ENCODE measurements around the gene HSF2BP.
"Not testable (repeated sequence)": the region's sequence is repeated elsewhere in the genome, so short reads cannot be mapped to it uniquely, and the experiment has no call there.

The HSF2BP gene
- 0.39 to 2.0 (median 1.3) reads per million in 9 experiments for total RNA-seq

DNA sequence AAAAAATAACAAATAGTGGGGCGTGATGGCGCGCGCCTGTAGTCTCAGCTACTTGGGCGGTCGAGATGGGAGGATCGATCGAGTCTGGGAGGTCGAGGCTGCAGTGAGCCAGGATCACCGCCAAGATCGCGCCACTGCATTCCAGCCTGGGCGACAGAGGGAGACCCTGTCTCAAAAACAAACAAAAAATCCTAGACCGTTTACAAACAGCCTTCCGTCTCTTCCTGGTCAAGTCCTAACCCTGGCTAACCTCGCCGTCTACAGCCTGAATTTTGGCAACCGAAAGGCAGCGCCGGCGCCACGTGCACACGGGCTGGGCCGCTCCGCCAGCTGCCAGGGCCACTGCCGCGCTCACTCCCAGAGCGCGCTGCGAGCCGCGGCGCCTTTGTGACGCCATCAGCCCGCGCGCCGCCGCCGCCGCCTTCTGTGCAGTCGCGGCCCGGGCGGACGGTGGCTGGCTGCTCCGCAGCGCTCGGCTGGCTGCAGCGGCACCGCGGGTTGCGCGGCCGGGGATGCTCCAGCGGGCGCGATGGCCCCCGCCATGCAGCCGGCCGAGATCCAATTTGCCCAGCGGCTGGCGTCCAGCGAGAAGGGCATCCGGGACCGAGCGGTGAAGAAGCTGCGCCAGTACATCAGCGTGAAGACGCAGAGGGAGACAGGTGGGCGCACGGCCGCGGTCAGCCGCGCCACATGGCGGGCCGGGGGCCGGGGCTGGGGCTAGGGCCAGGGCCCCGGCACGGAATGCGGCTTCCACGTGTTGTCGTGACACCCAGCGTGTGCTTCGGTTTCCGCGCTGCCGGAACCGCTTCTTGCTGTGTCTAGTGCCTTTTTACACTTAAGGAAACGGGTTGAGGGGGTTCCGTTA lies at the start of gene HSF2BP, which contains the start of gene RRP1B:
Gene HSF2BP, minus strand, starts transcription at position 353 of the 865 bp plus-strand sequence. CDS start 1,392 bp downstream, outside the sequence.
Gene RRP1B, plus strand, starts transcription at position 425 of the 865 bp plus-strand sequence. Its CDS starts 105 bp downstream, at position 530.
- no peaks in the 10 kb centered on the region for H3K9me3 Mint-ChIP-seq
- ATAC-seq (replicated peaks) (peak; percentile 86), DNase-seq (peak; percentile 72 to 81 (median 73))
- peaks cover 27% of the 10 kb centered on the region for H3K36me3 Mint-ChIP-seq (ENCODE audit: insufficient read depth)
- H3K27me3 Mint-ChIP-seq: no peaks in the 10 kb centered on the region
- peak within 1 kb of the TSS; percentile 90 to 95 for H3K27ac Mint-ChIP-seq
- H3K4me1 Mint-ChIP-seq (ENCODE audit: low read depth in 2 of 2): peaks cover 26 to 28% of the 10 kb centered on the region in 2 donors
- H3K4me3 Mint-ChIP-seq: peak within 1 kb of the TSS; percentile 94 to 95

DNA sequence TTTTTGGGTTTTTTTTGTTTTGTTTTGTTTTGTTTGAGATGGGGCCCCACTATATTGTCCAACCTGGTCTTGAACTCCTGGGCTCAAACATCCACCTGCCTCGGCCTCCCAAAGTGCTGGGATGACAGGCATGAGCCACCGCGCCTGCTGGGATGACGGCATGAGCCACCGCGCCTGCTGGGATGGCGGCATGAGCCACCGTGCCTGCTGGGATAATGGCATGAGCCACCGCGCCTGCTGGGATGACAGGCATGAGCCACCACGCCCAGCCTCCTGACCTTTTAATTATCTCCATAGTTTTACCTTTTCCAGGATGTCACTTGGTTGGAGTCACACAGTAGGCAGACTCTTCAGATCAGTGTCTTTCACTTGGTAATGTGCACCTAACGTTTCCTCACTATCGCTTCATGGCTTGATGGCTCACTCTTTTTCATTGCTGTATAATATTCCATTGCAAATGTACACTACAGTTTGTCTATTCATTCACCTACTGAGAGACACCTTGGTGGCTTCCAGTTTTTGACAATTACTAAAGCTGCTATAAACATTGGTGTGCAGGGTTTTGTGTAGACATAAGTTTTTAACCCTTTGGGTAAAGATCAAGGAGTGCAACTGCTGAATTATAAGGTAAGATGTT lies 49.6 kb upstream of the HSF2BP start:
- peaks cover 4% of the 10 kb centered on the region for H3K36me3 Mint-ChIP-seq (ENCODE audit: insufficient read depth)
- no peaks in the 10 kb centered on the region for H3K9me3 Mint-ChIP-seq
- no peaks in the 10 kb centered on the region for H3K27me3 Mint-ChIP-seq
- no peak for DNase-seq
- H3K4me1 Mint-ChIP-seq (ENCODE audit: low read depth in 2 of 2): peaks cover 0 to 2% of the 10 kb centered on the region in 2 donors
- no peak overlapping the region for H3K27ac Mint-ChIP-seq
- H3K4me3 Mint-ChIP-seq: no peak overlapping the region
- no peak for ATAC-seq (replicated peaks)

DNA sequence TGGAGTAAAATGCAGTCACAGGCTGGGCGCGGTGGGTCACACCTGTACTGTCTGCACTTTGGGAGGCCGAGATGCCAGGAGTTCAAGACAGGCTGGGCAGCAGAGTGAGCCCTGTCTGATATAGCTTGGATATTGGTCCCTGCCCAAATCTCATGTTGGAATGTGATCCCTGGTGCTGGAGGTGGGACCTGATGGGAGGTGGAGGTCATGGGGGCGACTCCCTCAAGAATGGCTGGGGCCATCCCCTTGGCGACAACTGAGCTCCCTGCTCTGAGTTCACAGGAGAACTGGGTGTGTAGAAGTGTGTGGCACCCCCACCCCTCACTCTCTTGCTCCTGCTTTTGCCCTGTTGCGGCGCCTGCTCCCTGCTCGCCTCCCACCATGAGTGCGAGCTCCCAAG lies 48.2 kb upstream of the HSF2BP start:
- H3K9me3 Mint-ChIP-seq: no peaks in the 10 kb centered on the region
- no peak for ATAC-seq (replicated peaks)
- no peak overlapping the region for H3K4me3 Mint-ChIP-seq
- peaks cover 4 to 9% of the 10 kb centered on the region in 2 donors for H3K4me1 Mint-ChIP-seq (ENCODE audit: low read depth in 2 of 2)
- no peak for DNase-seq
- peaks cover 4% of the 10 kb centered on the region for H3K36me3 Mint-ChIP-seq (ENCODE audit: insufficient read depth)
- H3K27me3 Mint-ChIP-seq: no peaks in the 10 kb centered on the region
- H3K27ac Mint-ChIP-seq: peak overlapping the region; percentile 62 to 66

DNA sequence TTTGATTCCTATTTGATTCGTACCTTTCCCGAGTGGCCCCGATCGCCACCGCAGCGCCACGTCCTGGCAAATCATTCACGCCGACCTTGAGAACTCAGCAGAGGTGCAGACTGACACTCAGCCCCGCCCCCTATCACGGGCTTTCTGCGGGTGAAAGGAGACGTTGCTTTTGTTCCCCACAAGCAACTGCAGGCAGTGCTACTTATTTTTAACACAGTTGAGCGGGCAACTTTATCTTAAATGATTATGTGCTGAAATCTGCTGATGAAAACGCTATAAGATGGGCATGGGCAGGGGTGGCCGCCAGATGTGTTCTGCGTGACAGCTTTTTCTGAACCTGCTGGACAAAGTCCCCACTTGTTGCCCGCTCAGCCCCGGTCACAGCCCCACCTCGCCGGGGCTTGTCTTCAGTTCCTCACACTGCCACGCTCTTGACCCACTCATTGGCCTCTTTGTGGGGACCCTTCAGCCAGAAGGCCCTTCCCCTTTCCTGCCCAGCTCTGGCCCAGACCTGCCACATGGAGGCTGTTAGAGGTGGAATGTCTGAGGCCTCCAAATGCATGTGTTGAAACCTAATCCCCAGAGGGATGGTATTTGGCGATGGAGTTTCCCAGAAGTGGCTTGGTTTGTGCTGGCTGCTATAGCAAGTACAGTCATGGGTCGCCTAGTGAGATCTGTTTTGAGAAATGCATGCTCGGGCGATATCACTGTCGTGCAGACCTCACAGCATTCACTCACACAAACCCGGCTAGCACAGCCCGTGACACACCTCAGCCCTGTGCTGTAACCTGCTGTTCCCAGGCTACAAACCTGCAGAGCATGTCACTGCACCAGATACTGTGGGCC lies 44.0 kb upstream of the HSF2BP start:
- H3K27me3 Mint-ChIP-seq: no peaks in the 10 kb centered on the region
- H3K27ac Mint-ChIP-seq: peak overlapping the region; percentile 17 to 60
- H3K4me3 Mint-ChIP-seq: peak overlapping the region; percentile 61 to 73
- H3K9me3 Mint-ChIP-seq: no peaks in the 10 kb centered on the region
- peaks cover 4 to 11% of the 10 kb centered on the region in 2 donors for H3K4me1 Mint-ChIP-seq (ENCODE audit: low read depth in 2 of 2)
- DNase-seq (peak in 2 of 3 experiments; percentile 34 to 47), ATAC-seq (replicated peaks) (peak; percentile 51)
- H3K36me3 Mint-ChIP-seq (ENCODE audit: insufficient read depth): peaks cover 7% of the 10 kb centered on the region

DNA sequence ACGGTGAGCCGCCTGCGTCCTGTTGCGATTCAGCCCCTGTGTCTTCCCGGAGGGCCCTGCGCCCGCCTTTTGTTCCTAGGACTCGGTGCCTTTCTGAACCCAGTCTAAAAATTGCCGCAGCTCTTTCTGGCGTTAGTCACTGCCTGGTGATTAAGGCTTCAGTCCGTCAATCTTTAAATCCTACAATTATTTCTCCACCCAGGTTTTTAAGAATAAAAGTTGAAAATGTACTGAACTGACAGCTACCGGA lies 43.4 kb upstream of the HSF2BP start:
- peaks cover 4 to 11% of the 10 kb centered on the region in 2 donors for H3K4me1 Mint-ChIP-seq (ENCODE audit: low read depth in 2 of 2)
- H3K27me3 Mint-ChIP-seq: no peaks in the 10 kb centered on the region
- peaks cover 7% of the 10 kb centered on the region for H3K36me3 Mint-ChIP-seq (ENCODE audit: insufficient read depth)
- H3K9me3 Mint-ChIP-seq: no peaks in the 10 kb centered on the region
- ATAC-seq (replicated peaks): no peak
- H3K4me3 Mint-ChIP-seq: peak overlapping the region; percentile 61 to 73
- H3K27ac Mint-ChIP-seq: peak overlapping the region; percentile 17 to 60
- no peak for DNase-seq

DNA sequence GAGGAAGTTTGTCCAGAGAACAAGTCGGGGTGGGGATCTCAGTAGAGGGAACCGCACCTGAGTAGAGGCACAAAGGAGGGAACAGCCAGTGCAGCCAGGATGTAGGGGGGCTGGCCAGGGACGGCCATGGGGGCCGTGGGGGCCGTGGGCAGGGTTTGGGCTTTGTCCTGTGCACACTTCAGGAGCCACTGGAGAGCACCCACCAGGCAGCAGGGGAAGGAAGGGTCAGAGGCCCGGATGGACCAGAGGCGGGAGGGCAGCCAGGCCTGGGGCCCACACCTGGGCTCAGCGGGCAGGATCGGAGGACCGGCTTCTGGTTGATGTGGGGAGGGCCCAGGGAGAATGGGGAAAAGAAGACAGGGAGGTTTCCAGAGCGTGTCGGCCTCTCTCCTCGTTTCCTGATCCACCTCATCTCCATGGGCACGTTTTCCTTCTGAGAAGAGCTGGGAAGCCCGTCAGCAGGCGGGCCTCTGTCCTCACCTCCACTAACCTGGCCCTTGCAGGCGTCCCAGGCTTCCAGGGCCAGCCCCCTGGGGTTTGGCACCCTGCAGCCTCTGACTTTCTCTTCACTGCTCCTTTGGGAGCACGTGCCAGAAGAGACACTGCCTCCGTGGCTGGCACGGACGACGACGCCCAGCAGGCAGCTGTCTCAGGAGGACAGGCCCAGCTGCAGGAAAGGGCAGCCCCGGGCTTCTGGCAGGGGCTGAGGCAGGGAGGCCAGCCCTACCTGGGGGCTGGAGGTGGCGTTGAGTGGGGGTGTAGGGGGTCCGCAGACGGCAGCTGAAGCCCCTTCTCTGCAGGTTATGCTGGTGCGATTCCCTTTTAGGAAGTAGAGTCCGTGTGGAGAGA lies 42.9 kb upstream of the HSF2BP start:
- DNase-seq (no peak), ATAC-seq (replicated peaks) (no peak)
- H3K36me3 Mint-ChIP-seq (ENCODE audit: insufficient read depth): peaks cover 7% of the 10 kb centered on the region
- no peaks in the 10 kb centered on the region for H3K27me3 Mint-ChIP-seq
- H3K4me3 Mint-ChIP-seq: peak overlapping the region; percentile 61 to 69
- peak overlapping the region in 1 of 2 donors; percentile 17 for H3K27ac Mint-ChIP-seq
- H3K9me3 Mint-ChIP-seq: no peaks in the 10 kb centered on the region
- peaks cover 4 to 9% of the 10 kb centered on the region in 2 donors for H3K4me1 Mint-ChIP-seq (ENCODE audit: low read depth in 2 of 2)

DNA sequence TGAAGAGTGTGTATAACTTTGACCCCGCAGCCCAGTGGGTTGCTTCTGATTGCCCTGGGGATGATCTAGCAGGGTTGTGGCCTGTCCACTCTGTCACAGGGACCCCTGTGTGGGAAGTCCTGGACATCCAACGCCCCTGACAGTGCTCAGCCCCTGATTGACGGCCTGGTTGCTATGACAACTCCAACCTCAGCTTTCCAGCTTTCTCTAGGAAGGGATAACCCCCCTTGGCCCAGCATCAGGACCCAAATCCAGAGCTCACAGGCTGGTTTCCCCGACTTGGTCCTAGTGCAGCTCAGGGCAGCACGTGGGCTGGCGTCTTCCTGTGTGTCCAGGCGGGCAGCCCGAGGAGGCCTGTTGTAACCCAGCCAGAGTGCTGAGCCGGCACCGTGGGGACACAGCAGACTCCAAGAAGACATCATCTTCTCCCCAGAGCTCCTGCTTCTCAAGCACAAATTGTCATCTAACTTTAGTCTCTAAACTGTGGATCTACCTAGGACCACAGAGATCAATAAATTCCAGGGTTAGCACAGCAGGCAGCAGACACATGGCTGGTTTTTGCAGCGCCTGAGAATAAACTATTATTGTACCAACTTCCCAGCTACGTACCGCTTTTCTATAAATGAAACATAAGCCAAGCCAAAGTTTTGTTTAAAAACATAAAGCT lies 40.8 kb upstream of the HSF2BP start:
- H3K27me3 Mint-ChIP-seq: no peaks in the 10 kb centered on the region
- no peaks in the 10 kb centered on the region for H3K9me3 Mint-ChIP-seq
- ATAC-seq (replicated peaks) (no peak), DNase-seq (no peak)
- no peak overlapping the region for H3K4me3 Mint-ChIP-seq
- H3K4me1 Mint-ChIP-seq (ENCODE audit: low read depth in 2 of 2): peaks cover 4 to 9% of the 10 kb centered on the region in 2 donors
- peaks cover 21% of the 10 kb centered on the region for H3K36me3 Mint-ChIP-seq (ENCODE audit: insufficient read depth)
- H3K27ac Mint-ChIP-seq: no peak overlapping the region

DNA sequence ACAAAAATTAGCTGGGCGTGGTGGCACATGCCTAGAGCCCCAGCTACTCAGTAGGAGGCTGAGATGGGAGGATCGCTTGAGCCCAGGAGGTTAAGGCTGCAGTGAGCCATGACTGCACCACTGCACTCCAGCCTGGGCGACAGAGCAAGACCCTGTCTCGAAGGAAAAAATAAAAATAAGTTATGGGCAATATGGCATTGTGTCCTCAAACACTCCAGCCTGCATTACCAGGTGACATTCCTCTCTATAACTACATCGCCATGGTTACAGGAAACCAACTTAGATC lies 40.1 kb upstream of the HSF2BP start:
- peaks cover 23% of the 10 kb centered on the region for H3K36me3 Mint-ChIP-seq (ENCODE audit: insufficient read depth)
- not testable (repeated sequence) for H3K4me1 Mint-ChIP-seq (ENCODE audit: low read depth in 2 of 2); H3K27ac Mint-ChIP-seq; ATAC-seq (replicated peaks); H3K9me3 Mint-ChIP-seq; H3K4me3 Mint-ChIP-seq; H3K27me3 Mint-ChIP-seq; DNase-seq

DNA sequence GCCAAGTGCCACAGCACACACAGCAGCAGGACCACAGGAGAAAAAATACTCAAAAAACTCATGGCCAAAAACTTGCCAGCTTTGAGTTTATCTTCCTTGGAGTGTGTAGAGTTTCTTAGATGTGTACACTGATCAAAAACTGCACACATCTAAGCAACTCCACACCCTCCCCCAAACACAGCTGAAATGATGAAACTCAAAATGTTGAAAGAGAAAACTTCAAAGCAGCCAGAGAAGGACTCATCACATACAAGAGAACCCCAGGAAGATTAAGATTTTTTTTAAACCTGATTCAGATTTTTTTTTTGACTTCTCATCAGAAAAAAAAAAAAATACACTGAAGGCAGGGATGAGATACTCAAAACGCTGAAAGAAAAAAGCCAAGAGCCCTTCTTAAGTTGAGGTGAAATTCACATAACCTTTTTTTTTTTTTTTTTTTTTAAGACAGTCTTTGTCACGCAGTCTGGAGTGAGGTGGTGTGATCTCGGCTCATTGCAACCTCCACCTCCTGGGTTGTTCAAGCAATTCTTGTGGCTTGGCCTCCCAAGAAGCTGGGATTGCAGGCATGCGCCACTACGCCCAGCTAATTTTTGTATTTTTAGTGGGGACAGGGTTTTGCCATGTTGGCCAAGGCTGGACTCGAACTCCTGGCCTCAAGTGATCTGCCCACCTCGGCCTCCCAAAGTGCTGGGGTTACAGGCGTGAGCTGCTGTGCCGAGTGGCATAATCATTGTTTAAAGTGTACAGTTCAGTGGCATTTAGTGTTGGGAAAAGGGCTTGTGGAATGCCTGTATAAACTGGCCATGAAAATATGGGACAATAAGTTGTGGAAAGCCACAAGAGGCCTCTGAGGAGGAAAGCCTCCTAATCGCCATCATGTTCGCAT lies 38.7 kb upstream of the HSF2BP start:
- H3K36me3 Mint-ChIP-seq (ENCODE audit: insufficient read depth): peaks cover 28% of the 10 kb centered on the region
- peaks cover 3 to 6% of the 10 kb centered on the region in 2 donors for H3K4me1 Mint-ChIP-seq (ENCODE audit: low read depth in 2 of 2)
- no peak overlapping the region for H3K4me3 Mint-ChIP-seq
- H3K9me3 Mint-ChIP-seq: no peaks in the 10 kb centered on the region
- H3K27me3 Mint-ChIP-seq: no peaks in the 10 kb centered on the region
- no peak for ATAC-seq (replicated peaks)
- no peak overlapping the region for H3K27ac Mint-ChIP-seq
- no peak for DNase-seq

DNA sequence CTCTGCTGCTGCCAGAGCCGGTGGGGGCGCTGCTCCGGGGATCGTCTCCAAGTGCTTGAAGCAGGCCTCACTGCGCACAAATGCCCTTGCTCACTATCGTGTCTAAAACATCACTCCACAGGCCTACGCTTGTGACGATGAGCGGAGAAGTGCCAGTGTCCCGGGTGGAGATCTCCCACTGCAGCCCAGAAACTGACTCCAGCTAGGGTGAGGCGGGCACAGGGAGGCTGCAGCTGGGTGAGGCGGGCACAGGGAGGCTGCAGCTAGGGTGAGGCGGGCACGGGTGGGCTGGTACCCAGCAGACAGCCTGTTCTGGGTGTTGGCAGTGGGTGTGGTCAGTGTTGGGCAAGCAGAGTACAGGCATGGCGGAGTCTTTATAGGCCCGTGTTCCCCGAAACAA lies 36.9 kb upstream of the HSF2BP start:
- ATAC-seq (replicated peaks): no peak
- DNase-seq: no peak
- H3K27ac Mint-ChIP-seq: no peak overlapping the region
- no peak overlapping the region for H3K4me3 Mint-ChIP-seq
- H3K9me3 Mint-ChIP-seq: no peaks in the 10 kb centered on the region
- peaks cover 37% of the 10 kb centered on the region for H3K36me3 Mint-ChIP-seq (ENCODE audit: insufficient read depth)
- H3K4me1 Mint-ChIP-seq (ENCODE audit: low read depth in 2 of 2): peaks cover 0 to 2% of the 10 kb centered on the region in 2 donors
- no peaks in the 10 kb centered on the region for H3K27me3 Mint-ChIP-seq

DNA sequence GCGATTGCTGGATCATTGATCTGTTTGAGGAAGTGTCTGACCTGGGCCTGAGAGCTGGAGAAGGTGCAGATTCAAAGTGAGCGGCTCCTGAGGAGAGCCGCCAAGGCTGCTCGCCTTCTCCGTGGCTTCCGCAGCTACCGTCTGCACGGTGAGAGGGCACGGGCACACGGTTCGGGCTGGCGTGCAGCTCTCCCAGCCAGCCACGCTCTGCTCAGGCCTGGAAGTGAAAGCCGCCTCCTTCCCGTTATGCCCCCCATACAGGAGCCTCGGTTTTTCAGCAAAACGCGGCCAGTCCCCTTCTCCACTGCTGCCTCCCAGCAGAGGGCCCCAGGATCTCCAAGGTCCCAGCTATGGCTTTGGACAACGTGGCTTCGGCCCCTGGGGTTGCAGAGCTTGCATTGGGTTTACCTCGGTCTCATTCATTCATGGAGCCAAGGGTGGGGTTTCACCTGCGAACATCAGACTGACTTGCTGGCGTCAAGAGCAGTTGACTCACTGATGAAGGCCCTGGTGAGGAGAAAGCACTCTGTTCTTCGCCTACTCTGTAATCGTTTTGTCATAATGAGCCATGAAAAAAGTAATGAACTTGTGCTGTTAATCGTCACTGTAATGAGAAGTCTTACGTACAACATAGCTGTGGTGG lies 35.3 kb upstream of the HSF2BP start:
- peaks cover 42% of the 10 kb centered on the region for H3K36me3 Mint-ChIP-seq (ENCODE audit: insufficient read depth)
- DNase-seq: no peak
- no peak for ATAC-seq (replicated peaks)
- no peak overlapping the region for H3K4me3 Mint-ChIP-seq
- H3K27ac Mint-ChIP-seq: no peak overlapping the region
- no peaks in the 10 kb centered on the region for H3K4me1 Mint-ChIP-seq (ENCODE audit: low read depth in 2 of 2)
- H3K27me3 Mint-ChIP-seq: no peaks in the 10 kb centered on the region
- H3K9me3 Mint-ChIP-seq: no peaks in the 10 kb centered on the region
